Panc1 (cell line): Measurements from ENCODE around the gene MFSD6L. TPM values are rescaled to one million over a fixed set of nuclear protein-coding genes. Genes with fewer than 3 reads are reported as not detected.

Experiments used
- ATAC-seq: fragments of 200-7000 bp; cut with Tn5 transposase; 2 replicates; pipeline ENCODE4 v1.9.1; 2020; ENCODE audit warnings: mild to moderate bottlenecking, moderate library complexity
- BruUV-seq: library from RNA; stranded (reverse); fragments of 400-500 nt; replicated peaks from 2 replicates; lab custom pipeline; 2021; lab: Mats Ljungman, UMichigan
- CTCF ChIA-PET: fragments of 300-600 bp; sonication (Branson Sonifier 250); formaldehyde crosslinking; loops from one replicate; lab custom pipeline; 2022; ENCODE audit warnings: antibody characterized with exemption; lab: Charles Lee
- POLR2A ChIA-PET: fragments of 300-600 bp; sonication (Branson Sonifier 250); formaldehyde crosslinking; loops from one replicate; lab custom pipeline; 2022; ENCODE audit warnings: antibody characterized with exemption; lab: Charles Lee
- DNase-seq: peaks from one replicate; pipeline ENCODE4 v3.0.0-alpha.2; 2010; ENCODE audit warnings: low read depth, low spot score
- H3K27ac ChIP-seq: 2 replicates; pipeline ENCODE4 v1.5.1; 2011; ENCODE audit warnings: mild to moderate bottlenecking, low read length, inconsistent platforms
- H3K27me3 ChIP-seq: fragments of 200-500 bp; sonication (Bioruptor generic); 2 replicates; pipeline ENCODE4 v1.6.0; 2014; ENCODE audit warnings: low read length, inconsistent platforms; ENCODE audit not compliant: control insufficient read depth, insufficient read depth
- H3K36me3 ChIP-seq: fragments of 200-500 bp; sonication (Bioruptor generic); 2 replicates; pipeline ENCODE4 v1.5.1; 2014; ENCODE audit warnings: inconsistent platforms, mild to moderate bottlenecking, low read length, moderate library complexity; ENCODE audit not compliant: control insufficient read depth, insufficient read depth
- H3K4me1 ChIP-seq: 2 replicates; pipeline ENCODE4 v1.5.1; 2011; ENCODE audit warnings: inconsistent platforms, mild to moderate bottlenecking, low read length, moderate library complexity; ENCODE audit not compliant: control insufficient read depth, insufficient read depth
- H3K4me3 ChIP-seq, 2 experiments: 2 replicates each; pipeline ENCODE4 v1.5.1; 2011 to 2012; ENCODE audit warnings: low read depth in 2 of 2, low read length in 2 of 2, mild to moderate bottlenecking in 2 of 2, inconsistent platforms in 1 of 2, moderate library complexity in 1 of 2
- H3K9me3 ChIP-seq: fragments of 200-500 bp; sonication (Bioruptor generic); 2 replicates; pipeline ENCODE4 v1.5.1; 2014; ENCODE audit warnings: low read depth, mild to moderate bottlenecking, inconsistent platforms, low read length, moderate library complexity; ENCODE audit not compliant: control insufficient read depth, insufficient read depth
- CTCF ChIP-seq: fragments of 450-650 bp; IDR thresholded peaks from 2 replicates; pipeline ENCODE4 v1.5.1; 2017; ENCODE audit warnings: mild to moderate bottlenecking
- POLR2AphosphoS5 ChIP-seq: IDR thresholded peaks from 2 replicates; pipeline ENCODE4 v1.6.1; 2012; ENCODE audit warnings: mild to moderate bottlenecking, low read depth, low read length, moderate library complexity
- REST ChIP-seq, 2 experiments: IDR thresholded peaks; 2 replicates each; pipeline ENCODE4 v1.6.1; 2011 to 2012; ENCODE audit warnings: low read depth in 2 of 2, control low read depth in 1 of 2, low read length in 1 of 2, mild to moderate bottlenecking in 1 of 2, moderate library complexity in 1 of 2; ENCODE audit not compliant: insufficient read depth in 1 of 2
- SIN3A ChIP-seq: IDR thresholded peaks from 2 replicates; pipeline ENCODE4 v1.6.1; 2012; ENCODE audit warnings: low read depth, mild to moderate bottlenecking, low read length, moderate library complexity, borderline replicate concordance; ENCODE audit not compliant: insufficient read depth
- TCF7L2 ChIP-seq: IDR thresholded peaks from 2 replicates; pipeline ENCODE4 v1.6.1; 2011; ENCODE audit warnings: mild to moderate bottlenecking, low read depth, low read length, inconsistent platforms
- in situ Hi-C: cut with HindIII; loops from 2 replicates; pipeline ENCODE4 v1.10.0; 2016; ENCODE audit warnings: low sequenced_read_pairs, low pct_unique_long_range_greater_than_20kb
- intact Hi-C: fragments of 100-400 bp; cut with micrococcal nuclease; formaldehyde crosslinking; loops from one replicate; pipeline ENCODE4 v1.10.0; 2022; ENCODE audit not compliant: unreplicated experiment
- total RNA-seq: library from RNA; stranded (reverse); gene quantifications from one replicate; pipeline ENCODE4 v1.2.1, GENCODE V29; 2021; ENCODE audit not compliant: unreplicated experiment

MFSD6L gene
- total RNA-seq, 1 experiment from 2014 or later, result not detected

GRCh38 chr17:8800656-8801055 lies 1.5 kb upstream of the MFSD6L start:
- Histone ChIP-seq H3K4me1 (no peaks in the 10 kb centered on the region), H3K27me3 (no peaks in the 10 kb centered on the region), H3K36me3 (no peaks in the 10 kb centered on the region), H3K27ac (no peak overlapping the region), H3K4me3 (no peak overlapping the region), H3K9me3 (no peaks in the 10 kb centered on the region)
- ATAC-seq (no peak), DNase-seq (no peak)
- TF ChIP-seq CTCF (no peak), REST (IDR thresholded peaks at IDR 0.05; ENCODE audit: insufficient read depth in 1 of 2, low read depth in 2 of 2, low read length in 1 of 2) (no peak), POLR2AphosphoS5 (no peak), TCF7L2 (no peak), SIN3A (no peak)
- CTCF ChIA-PET, result no interaction called here
- in situ Hi-C loops (no loop called here), intact Hi-C loops (no loop called here)
- POLR2A ChIA-PET, result no interaction called here
- BruUV-seq, result no TSS peak

GRCh38 chr17:8799570-8800212 lies 526 bp upstream of the MFSD6L start:
- TF ChIP-seq TCF7L2, result no peak
- no peak for TF ChIP-seq REST (IDR thresholded peaks at IDR 0.05; ENCODE audit: insufficient read depth in 1 of 2, low read depth in 2 of 2, low read length in 1 of 2)
- no peak for TF ChIP-seq CTCF
- Histone ChIP-seq H3K9me3 (no peaks in the 10 kb centered on the region), H3K27ac (no peak overlapping the region), H3K4me1 (no peaks in the 10 kb centered on the region), H3K4me3 (no peak overlapping the region), H3K36me3 (no peaks in the 10 kb centered on the region), H3K27me3 (no peaks in the 10 kb centered on the region)
- intact Hi-C loops, result no loop called here
- in situ Hi-C loops, result no loop called here
- BruUV-seq, result no TSS peak
- ChIA-PET CTCF (no interaction called here), POLR2A (no interaction called here)
- ATAC-seq, result no peak
- no peak for DNase-seq
